Testis (tissue), 2 donors: Measurements from ENCODE around the gene POPDC3.

ENCODE experiments used
- CTCF ChIP-seq, 3 experiments: fragments of 450-650 bp in 2 of 3; fragments of 200-600 bp in 1 of 3; sonication (generic) in 1 of 3; IDR thresholded peaks; one replicate each; pipeline ENCODE4 v1.5.1; 2016 to 2019; ENCODE audit warnings: antibody characterized with exemption in 3 of 3, mild to moderate bottlenecking in 2 of 3, moderate library complexity in 1 of 3
- POLR2A ChIP-seq: fragments of 450-650 bp; IDR thresholded peaks from one replicate; pipeline ENCODE4 v1.6.1; 2017; ENCODE audit warnings: antibody characterized with exemption, mild to moderate bottlenecking, moderate library complexity

GRCh38 chr6:105162377-105162776 is 17.4 kb downstream of the POPDC3 start:
- TF ChIP-seq CTCF (IDR thresholded peaks at IDR 0.05) (no peak), POLR2A (no peak)
